ENCODE measurements around the gene FOXP4.
A peak's percentile ranks its signal among the peaks of the same experiment; 100 is the strongest.

FOXP4 gene, protein sequence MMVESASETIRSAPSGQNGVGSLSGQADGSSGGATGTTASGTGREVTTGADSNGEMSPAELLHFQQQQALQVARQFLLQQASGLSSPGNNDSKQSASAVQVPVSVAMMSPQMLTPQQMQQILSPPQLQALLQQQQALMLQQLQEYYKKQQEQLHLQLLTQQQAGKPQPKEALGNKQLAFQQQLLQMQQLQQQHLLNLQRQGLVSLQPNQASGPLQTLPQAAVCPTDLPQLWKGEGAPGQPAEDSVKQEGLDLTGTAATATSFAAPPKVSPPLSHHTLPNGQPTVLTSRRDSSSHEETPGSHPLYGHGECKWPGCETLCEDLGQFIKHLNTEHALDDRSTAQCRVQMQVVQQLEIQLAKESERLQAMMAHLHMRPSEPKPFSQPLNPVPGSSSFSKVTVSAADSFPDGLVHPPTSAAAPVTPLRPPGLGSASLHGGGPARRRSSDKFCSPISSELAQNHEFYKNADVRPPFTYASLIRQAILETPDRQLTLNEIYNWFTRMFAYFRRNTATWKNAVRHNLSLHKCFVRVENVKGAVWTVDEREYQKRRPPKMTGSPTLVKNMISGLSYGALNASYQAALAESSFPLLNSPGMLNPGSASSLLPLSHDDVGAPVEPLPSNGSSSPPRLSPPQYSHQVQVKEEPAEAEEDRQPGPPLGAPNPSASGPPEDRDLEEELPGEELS

DNA sequence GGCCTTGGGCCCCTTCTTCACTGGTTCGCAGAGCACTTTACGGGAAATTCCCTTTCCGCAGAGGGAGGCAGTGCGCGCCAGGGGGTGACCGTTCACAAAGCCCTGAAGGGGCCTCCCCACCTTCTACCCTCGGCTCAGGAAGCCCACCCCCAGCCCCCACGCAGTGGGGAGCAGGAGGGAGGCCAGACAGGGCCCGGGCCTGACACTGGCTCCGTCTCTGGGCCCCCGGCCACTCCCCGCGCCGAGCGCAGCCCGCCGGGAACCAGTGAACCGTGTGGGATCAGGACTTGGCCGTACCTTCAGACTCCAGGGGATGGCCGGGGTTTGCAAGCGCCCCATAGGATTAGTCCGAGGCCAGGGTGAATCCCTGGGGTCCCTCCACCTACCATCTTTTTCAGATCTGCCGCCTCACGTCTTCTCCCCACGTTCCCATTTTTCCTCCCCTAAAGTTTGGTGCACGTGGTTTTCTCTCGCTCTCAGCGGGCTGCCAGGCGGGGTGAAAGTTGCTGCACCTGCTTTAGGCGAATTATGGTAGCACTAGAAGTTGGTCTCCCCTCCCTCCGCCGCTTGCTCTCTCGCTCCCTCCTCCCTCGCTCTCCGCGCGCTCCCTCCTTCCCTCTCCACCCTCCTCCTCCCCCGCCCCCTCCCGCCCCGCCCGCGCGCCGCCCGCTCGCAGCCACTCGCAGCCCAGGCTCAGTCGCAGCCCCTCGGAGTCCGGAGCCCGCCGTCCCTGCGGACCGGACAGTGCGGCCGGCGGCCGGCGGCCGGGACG lies at the start of gene FOXP4:
FOXP4 (plus strand) TSS at position 679 of the 772 bp plus-strand sequence. CDS start 19,380 bp downstream, outside the sequence.
- peak; percentile 84 for DNase-seq (ENCODE audit: low read depth)
- peak within 1 kb of the TSS; percentile 72 for H3K4me3 ChIP-seq (ENCODE audit: low read depth, low read length)

DNA sequence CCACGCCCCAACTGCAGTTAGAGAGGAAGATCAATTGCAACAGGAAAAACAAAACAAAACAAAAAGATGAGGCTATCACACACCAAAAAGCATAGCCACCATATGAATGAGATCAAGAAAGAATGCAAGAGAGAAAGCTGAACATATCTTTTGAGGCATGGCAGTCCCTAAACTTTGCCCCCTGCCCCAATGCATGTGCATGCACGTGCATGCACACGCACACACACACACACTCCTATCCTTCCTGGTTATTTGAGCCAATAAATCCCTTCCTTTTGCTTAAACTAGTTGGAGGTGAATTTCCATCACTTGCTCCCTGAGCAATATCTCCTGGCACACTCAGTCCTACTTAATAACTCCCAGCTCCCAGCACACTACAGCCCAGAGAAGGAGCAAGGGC lies 48.6 kb upstream of the FOXP4 start:
- no peak for DNase-seq (ENCODE audit: low read depth)
- no peak overlapping the region for H3K4me3 ChIP-seq (ENCODE audit: low read depth, low read length)

DNA sequence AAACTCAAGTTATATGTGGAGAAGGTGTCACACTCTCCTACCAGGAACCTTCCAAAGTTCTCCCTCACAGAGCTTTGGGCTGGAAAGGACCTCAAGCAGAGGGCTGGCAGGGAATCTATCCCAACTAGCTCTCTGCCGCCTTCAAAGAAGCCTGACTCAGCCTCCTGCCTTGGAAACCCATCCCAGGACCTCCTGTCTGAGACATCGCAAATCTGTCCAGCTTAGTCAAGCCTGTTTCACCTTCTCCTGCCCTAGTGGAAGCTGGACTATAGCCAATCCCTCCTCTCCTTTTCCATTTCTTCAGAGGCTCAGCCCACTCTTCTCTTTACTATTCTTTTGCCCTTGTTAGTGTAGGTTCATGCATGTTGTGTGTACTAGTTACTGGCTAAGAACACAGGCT lies 48.2 kb upstream of the FOXP4 start:
- peak; percentile 56 for DNase-seq (ENCODE audit: low read depth)
- no peak overlapping the region for H3K4me3 ChIP-seq (ENCODE audit: low read depth, low read length)

DNA sequence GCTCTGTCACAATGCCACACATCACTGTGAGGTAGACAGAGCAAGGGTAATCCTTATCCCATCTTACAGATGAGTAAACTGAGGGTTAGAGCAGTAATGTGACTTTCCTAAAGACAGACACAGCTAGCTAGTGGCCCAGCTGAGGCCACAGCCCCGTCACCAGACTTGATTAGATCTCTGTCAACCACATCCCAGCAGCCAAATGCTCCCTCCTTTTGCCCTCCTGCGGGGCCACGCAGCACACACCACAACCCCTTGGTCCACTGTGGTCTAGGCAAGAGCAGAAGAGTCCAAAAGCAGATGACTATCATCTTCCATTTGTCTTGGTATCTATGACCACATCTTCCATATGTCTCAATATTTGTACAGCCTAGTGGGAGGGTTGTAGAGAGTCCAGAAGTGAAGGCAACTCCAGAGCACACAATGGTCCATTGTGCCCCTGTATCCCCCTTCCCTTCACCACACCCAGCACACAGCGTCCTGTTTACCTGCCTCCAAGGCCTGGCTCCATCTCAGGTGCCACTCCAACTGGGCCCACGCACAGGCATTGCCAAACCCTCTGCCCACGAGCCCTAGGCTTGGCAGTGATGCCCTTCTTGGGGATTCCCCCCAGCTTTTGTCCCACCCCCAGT lies 47.1 kb upstream of the FOXP4 start:
- no peak overlapping the region for H3K4me3 ChIP-seq (ENCODE audit: low read depth, low read length)
- DNase-seq (ENCODE audit: low read depth), result no peak

DNA sequence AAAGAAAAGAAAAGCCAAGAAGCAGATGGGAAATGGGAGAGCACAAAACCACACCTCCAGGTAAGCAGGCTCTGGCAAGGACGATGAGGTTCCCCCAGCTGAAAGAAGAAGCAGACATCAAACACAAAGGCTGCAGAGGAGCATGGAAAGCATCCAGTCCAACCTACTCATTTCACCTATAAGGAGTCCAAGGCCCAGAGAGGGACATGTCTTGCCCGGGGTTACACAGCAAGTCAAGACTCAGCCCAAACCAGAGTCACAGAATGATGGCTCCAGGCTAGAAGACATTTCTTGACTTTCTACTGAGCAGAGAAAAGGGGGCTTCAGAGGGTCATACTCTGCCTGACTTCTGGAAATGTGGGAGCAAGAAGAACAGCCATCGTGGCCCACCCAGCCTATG lies 45.6 kb upstream of the FOXP4 start:
- no peak overlapping the region for H3K4me3 ChIP-seq (ENCODE audit: low read depth, low read length)
- DNase-seq (ENCODE audit: low read depth), result no peak

DNA sequence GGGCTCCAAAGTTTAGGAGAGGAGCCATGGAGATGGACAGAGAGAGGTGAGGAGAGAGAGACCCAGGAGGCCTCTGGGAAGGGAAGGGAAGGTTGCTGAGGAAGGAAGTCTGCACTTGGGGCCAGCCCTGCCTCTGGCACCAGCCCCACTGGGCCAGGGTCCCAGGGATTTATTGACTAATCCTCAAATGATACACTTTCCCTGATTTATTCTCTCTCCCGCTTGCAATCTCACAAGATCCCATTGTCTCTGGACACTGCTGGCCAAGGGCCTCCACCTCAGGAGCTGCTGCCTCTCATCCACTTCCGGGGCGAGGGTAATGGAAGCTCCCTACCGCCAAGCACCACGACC lies 43.6 kb upstream of the FOXP4 start:
- no peak for DNase-seq (ENCODE audit: low read depth)
- H3K4me3 ChIP-seq (ENCODE audit: low read depth, low read length), result no peak overlapping the region

DNA sequence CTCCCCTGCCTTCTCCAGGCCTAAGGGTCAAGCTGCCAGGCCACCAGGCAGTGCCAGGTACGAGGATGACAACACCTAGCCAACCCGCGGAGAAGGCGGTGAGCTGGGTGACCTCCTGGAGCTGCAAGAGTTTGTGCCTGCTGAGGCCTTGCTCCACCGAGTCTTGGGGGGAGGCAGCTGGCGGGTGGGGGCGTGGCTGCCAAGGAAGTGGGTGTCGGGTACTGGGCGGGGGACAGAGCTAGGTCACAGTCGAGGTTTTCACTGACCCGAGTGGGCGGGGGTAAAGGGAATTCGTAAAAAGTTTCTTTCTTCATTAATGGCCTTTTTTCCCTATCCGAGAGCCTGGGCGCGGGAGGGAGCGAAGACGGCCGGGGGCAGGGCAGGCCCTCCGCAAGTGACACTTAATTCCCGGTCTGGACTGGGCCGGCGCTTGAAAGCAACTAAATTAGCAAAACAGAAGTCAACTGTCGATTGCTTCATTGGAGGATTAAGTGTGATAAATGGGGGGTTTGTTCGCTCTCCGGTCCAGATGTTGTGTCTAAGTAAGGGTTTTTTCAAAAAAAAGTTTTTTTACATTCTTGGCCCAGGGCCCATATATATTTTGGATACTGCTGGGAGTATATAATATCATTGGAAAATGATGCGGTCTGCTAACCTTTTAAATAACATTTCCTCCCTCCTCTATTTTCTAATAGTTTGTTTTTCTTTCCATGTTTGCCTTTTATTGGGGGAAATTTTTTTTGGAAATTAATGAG lies 43.1 kb upstream of the FOXP4 start:
- no peak for DNase-seq (ENCODE audit: low read depth)
- no peak overlapping the region for H3K4me3 ChIP-seq (ENCODE audit: low read depth, low read length)

DNA sequence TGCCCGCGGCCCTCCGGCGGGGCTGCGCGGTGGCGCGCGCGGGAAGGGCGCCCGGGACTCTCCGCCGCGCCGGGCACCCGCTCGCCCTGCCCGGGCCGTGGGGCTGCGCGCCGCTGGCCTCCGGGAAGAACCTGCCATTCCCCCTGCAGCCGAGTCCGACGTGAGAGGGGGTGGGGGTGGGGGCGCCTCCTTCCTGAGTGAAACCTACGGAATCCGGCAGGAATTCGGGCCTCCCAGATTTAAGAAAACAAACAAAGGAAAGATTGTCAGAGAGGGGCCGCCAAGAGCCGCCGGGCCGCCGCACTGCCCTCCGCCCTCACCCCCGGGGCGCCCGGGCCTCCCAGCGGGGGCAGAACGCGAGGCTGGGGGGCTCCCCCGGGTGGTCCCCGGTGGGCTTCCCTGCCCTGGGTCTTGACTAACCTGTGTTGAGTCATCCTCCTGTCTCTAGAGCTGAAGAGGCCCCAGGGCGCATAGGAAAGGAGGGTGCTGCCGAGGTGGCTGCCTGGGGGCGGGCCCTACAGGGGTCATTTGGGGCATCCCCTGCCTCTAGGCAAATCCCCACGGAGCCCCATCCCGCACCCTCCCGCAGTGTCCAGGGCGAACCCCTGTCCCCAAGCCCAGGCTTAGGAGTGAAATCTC lies 42.2 kb upstream of the FOXP4 start:
- DNase-seq (ENCODE audit: low read depth), result no peak
- peak overlapping the region; percentile 32 for H3K4me3 ChIP-seq (ENCODE audit: low read depth, low read length)

DNA sequence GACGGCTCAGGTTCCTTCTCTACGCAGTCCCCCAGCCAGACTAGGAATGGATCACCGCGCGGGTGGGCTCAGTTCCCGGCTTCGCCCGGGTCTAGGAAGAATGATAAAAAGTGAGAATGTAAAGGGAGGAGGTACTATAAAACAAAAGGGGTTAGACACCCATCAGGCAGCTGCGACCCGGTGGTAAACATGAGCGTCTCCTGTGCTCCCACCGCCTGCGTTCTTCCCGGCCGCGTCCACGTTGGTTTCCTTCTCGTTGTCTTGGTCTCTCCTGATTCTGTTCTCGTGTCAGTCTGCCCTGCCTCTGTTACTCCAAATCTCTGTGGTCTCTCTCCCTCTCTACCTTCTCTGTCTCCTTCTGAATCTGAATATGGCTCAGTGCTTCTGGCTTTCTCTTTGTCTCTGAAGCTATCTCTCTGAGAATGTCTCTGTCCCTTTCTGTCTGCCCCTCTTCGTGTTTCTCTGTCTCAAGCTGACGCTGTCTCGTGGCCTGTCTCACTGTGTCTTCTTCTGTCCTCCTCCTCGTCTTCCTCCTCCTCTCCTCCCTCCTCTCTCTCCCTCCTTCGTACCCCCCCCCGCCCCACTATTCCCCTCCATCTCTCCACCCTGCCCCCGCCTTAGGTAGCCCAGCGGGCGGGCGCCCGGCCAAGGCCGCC lies 41.6 kb upstream of the FOXP4 start:
- peak overlapping the region; percentile 28 for H3K4me3 ChIP-seq (ENCODE audit: low read depth, low read length)
- DNase-seq (ENCODE audit: low read depth), result no peak

DNA sequence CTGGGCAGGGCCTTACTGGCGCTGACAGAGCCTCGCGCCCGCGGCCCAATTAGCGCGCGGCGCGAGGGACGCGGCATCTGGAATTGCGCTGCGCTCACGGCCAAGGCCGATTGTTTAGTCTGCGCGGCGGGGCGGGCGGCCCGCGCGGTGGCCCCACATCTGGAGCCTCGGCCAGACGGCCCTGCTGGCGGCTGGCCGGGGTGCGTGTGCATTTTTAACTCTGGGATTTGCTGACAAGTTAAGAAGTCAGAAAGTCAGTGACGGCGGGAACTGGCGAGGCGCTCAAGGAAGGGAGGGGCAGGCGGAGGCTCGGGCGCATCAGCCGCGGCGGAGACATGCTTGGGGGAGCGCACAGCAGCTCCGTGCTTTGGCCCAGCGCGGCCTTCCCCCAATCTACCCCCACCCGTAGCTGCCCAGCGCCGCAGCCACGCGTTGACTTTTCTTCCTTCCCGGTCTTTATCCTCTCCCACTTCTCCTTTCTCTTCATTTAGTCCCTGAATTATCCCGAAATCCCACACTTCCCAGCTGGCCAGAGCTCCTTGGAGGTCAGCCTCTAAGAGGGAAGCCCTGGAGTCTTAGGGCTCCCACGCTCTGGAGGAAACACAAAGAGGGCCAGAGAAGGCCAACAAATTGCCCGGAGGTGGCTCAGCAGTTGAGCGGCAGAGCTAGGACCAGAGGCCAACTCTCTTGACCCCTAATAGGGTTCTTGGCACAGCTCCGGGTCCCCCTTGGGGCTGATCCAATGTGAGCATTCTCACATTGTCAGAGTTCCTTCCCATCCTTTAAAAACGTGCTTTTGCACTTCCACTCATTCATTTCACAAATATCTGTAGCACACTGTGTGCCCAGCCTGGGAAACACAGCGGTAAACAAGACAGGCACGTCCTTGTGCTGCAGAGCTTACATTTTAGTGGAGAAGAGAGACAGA lies 40.8 kb upstream of the FOXP4 start:
- DNase-seq (ENCODE audit: low read depth), result no peak
- peak overlapping the region; percentile 28 for H3K4me3 ChIP-seq (ENCODE audit: low read depth, low read length)

DNA sequence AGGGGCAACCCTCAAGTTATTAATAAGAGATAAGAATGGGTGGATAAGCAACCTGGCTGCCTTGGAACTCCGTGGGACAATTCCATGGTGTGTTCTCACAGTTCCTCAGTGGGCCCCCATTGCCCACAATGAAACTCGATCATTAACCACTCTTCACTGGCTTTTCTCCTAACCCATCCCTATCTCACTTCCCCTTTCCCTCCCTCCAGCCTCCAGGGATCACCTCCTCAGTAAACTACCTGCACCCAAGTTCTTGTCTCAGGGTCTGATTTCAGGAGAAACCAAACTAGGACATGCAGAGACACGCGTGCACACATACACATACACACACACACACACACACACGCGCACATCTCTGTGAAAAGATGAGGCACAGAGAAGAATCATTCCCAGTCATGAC lies 37.7 kb upstream of the FOXP4 start:
- DNase-seq (ENCODE audit: low read depth), result no peak
- no peak overlapping the region for H3K4me3 ChIP-seq (ENCODE audit: low read depth, low read length)

DNA sequence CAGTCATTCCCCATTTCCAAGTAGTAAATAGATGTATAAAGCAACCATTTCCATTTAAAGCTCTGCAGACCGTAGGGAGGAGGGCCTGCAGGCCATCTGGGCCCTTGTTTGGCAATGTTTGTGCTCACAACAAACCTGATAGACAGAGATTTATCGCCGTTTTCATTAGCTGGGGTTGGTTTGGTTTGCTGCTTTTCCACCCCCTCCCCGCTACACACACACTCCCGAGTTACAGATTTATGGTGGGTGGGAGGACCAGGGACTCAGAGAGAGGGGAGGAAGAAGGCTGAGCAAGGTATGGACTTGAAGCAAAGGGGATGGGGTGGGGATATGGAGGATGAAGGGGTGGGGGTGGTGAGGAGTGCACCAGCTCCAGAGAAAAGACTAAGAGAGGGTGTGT lies 36.6 kb upstream of the FOXP4 start:
- DNase-seq (ENCODE audit: low read depth), result no peak
- no peak overlapping the region for H3K4me3 ChIP-seq (ENCODE audit: low read depth, low read length)

DNA sequence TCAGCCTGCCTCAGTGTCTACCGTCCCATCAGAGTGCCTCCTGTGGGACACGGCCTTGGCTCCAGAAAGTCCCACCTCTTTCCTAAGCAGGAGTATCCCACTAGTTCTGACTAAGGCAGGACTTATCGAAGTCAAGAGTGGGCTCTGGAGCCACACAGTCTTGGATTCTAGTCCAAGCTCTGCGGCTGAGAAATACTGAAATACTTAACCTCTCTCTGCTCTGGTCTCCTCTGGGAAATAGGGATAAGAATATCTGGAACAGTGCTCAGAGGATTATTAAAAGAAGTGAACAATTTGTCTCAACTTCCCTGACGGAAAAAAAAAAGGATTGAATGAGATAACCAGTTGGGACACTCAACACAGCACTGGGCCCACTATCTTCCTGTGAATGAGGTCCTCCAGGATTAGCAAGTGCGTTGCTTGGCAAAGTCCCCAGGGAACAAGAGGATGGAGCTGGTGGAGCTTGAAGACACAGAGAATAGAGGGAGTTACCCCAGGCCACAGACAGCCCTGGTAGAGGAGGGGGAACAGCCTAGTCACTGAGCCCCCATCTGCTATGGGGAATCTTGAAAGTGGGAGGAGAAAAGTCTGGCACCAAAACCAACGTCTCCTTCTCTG lies 34.6 kb upstream of the FOXP4 start:
- H3K4me3 ChIP-seq (ENCODE audit: low read depth, low read length), result no peak overlapping the region
- no peak for DNase-seq (ENCODE audit: low read depth)

DNA sequence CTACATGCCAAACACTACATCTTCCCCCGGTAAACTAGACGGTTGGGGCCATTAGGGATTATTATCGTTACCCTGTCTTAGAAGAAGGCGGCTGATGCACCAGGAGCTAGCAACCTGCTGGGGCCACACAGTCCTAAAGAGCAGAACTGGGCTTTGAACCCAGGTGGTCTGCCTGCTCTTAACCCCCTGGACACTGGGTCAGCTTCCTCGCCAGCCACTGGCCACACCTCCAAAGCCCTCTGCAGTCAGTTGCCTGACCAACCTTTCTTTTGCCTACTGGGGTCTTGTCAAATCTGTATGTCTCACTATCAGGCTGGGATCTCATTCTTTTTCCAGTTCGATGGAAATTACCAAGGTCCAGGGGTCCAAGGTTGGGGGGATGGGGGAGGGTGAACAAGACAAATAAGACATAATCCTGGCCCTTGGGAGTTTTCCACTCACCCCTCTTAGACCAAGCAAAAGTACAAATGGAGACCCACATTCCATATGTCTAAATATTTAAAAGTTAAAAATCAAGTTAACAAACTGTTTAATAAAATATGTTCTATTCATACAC lies 34.0 kb upstream of the FOXP4 start:
- H3K4me3 ChIP-seq (ENCODE audit: low read depth, low read length), result no peak overlapping the region
- DNase-seq (ENCODE audit: low read depth), result no peak

DNA sequence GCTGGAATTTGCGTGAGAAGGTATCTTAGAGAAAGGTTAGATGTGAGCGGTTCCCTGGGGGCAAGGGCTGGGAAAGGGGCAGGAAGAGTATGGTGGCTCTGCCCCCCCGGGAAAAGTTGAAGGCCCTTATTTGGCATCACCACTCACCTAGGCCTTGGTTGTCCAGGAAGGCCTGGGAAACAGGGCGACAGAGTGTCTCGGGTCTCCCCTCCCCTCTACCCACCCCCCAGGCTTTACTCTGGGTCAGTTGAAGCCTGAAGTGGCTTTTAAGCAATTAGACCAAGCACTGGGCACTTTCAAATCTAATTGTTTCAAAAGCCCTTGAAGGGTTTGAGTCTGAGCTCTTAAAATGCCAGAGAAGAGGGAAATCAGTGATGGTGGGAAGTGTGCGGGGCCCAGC lies 30.2 kb upstream of the FOXP4 start:
- DNase-seq (ENCODE audit: low read depth), result no peak
- no peak overlapping the region for H3K4me3 ChIP-seq (ENCODE audit: low read depth, low read length)

DNA sequence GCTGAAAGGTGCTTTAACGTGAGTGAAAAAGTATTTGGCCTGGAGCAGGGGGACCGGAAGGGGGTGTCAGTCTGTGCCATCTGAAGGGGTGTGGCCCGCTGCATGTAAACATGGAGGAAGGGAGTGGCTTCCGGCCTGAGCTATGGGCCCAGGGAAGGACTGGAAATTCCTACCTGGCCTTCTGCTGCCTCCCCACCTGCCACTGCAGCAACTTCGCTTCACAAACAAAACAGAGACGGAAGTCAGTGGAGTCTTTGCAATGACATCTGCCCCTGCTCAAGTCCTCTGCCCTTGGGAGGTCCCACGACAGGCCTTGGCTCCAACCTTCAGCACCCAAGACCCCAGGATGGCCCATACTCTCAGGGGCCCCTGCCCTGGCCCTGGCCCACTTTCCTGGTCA lies 28.1 kb upstream of the FOXP4 start:
- DNase-seq (ENCODE audit: low read depth), result no peak
- H3K4me3 ChIP-seq (ENCODE audit: low read depth, low read length), result no peak overlapping the region

DNA sequence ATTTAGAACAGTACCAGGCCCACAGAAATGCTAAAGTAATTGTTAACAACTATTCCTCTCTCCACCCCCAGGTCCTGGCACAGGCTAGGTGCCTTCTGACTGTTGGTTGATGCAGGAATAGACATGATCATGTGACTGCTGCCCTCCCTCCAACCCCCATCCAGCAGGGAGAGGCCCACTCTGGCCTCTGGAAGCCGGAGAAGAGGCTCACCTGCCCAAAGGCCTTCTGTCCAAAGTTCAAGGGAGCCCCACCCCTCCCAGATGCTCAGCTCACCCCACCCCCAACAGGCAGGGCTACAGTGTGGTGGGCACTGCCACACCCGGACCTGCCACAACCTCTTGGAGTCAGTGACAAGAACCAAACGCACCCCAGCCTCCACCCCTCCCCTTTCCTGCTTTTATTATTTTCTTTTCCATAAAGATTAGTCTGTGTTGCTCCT lies 26.9 kb upstream of the FOXP4 start:
- DNase-seq (ENCODE audit: low read depth), result no peak
- H3K4me3 ChIP-seq (ENCODE audit: low read depth, low read length), result no peak overlapping the region

All from skeletal muscle cell (primary cell).